Mesendoderm (in vitro differentiated cells): ENCODE data around the gene SMARCAD1.

ENCODE experiments used
- DNase-seq: peaks from one replicate; pipeline ENCODE4 v3.0.0; 2013
- H2AK5ac ChIP-seq: 2 replicates; pipeline ENCODE4 v1.6.1; 2013; ENCODE audit warnings: low read length, inconsistent platforms
- H2BK120ac ChIP-seq: 2 replicates; pipeline ENCODE4 v1.6.1; 2013; ENCODE audit warnings: low read depth, mild to moderate bottlenecking, low read length, moderate library complexity, mixed read lengths
- H2BK15ac ChIP-seq: replicated peaks from 2 replicates; pipeline ENCODE4 v1.6.1; 2013; ENCODE audit warnings: low read depth, mild to moderate bottlenecking, moderate library complexity
- H2BK5ac ChIP-seq: 2 replicates; pipeline ENCODE4 v1.6.1; 2013; ENCODE audit warnings: low read length, inconsistent platforms
- H3K18ac ChIP-seq: 2 replicates; pipeline ENCODE4 v1.6.1; 2013; ENCODE audit warnings: mild to moderate bottlenecking, low read length, mixed read lengths
- H3K23ac ChIP-seq: one replicate; pipeline ENCODE4 v1.6.1; 2013; ENCODE audit warnings: low read length
- H3K27ac ChIP-seq: 2 replicates; pipeline ENCODE4 v1.5.1; 2013; ENCODE audit warnings: low read depth, mild to moderate bottlenecking, inconsistent platforms, low read length, moderate library complexity
- H3K27me3 ChIP-seq: 2 replicates; pipeline ENCODE4 v1.6.1; 2013; ENCODE audit warnings: low read length, control low read depth, mild to moderate bottlenecking, inconsistent platforms; ENCODE audit not compliant: insufficient read depth, poor library complexity
- H3K36me3 ChIP-seq: 2 replicates; pipeline ENCODE4 v1.6.1; 2013; ENCODE audit warnings: low read length, inconsistent platforms; ENCODE audit not compliant: control insufficient read depth, insufficient read depth
- H3K4ac ChIP-seq: one replicate; pipeline ENCODE4 v1.6.1; 2013; ENCODE audit warnings: low read depth, mild to moderate bottlenecking, low read length, moderate library complexity
- H3K4me1 ChIP-seq: 2 replicates; pipeline ENCODE4 v1.6.1; 2013; ENCODE audit warnings: low read depth, low read length, inconsistent platforms; ENCODE audit not compliant: control insufficient read depth
- H3K4me2 ChIP-seq: 2 replicates; pipeline ENCODE4 v1.6.1; 2013; ENCODE audit warnings: low read length
- H3K4me3 ChIP-seq: 2 replicates; pipeline ENCODE4 v1.5.1; 2013; ENCODE audit warnings: mild to moderate bottlenecking, low read length
- H3K56ac ChIP-seq: one replicate; pipeline ENCODE4 v1.6.1; 2013; ENCODE audit warnings: low read length
- H3K79me1 ChIP-seq: 2 replicates; pipeline ENCODE4 v1.6.1; 2013; ENCODE audit warnings: low read length, inconsistent platforms
- H3K79me2 ChIP-seq: 2 replicates; pipeline ENCODE4 v1.6.1; 2013; ENCODE audit warnings: mild to moderate bottlenecking, low read length; ENCODE audit not compliant: control insufficient read depth, insufficient read depth
- H3K9ac ChIP-seq: 2 replicates; pipeline ENCODE4 v1.6.1; 2013; ENCODE audit warnings: low read length, inconsistent platforms
- H4K5ac ChIP-seq: one replicate; pipeline ENCODE4 v1.6.1; 2013; ENCODE audit warnings: low read length
- H4K8ac ChIP-seq: one replicate; pipeline ENCODE4 v1.6.1; 2013; ENCODE audit warnings: low read depth, mild to moderate bottlenecking, control low read depth, low read length, moderate library complexity
- WGBS: extraction: QIAGEN DNeasy Blood & Tissue Kit; methylation state at CpG from one replicate; pipeline ENCODE4 v1.1.7; 2013; ENCODE audit warnings: low lambda C conversion rate, missing lambda C conversion rate; ENCODE audit not compliant: insufficient coverage; ENCODE audit errors: extremely low coverage; 5-methylcytosine and 5-hydroxymethylcytosine counted together

SMARCAD1 gene

DNA sequence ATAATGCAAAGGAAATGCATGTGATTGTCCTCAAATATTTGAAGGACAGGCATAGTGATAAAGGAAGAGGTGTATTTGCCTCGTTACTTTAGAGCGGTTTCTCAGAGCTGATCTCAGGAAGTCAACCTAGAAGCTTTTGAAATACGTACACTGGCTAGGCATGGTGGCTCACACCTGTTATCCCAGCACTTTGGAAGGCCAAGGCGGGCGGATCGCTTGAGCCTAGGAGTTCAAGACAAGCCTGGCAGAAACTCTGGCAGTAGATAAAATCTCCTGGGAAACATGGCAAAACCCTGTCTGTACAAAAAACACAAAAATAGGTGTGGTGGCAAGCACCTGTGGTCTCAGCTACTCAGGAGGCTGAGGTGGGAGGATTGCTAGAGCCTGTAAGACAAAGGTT is 24.9 kb downstream of the SMARCAD1 start:
- Histone ChIP-seq H3K9ac (no peak overlapping the region), H3K4me2 (no peak overlapping the region), H3K23ac (no peak overlapping the region), H4K8ac (no peak overlapping the region), H2AK5ac (no peak overlapping the region), H3K4me3 (no peak overlapping the region), H3K4ac (no peak overlapping the region), H3K27me3 (no peaks in the 10 kb centered on the region), H3K27ac (no peak overlapping the region), H3K4me1 (no peaks in the 10 kb centered on the region), H4K5ac (no peak overlapping the region), H3K79me1 (peaks cover 3% of the 10 kb centered on the region), H3K18ac (no peak overlapping the region), H3K56ac (no peak overlapping the region), H3K36me3 (no peaks in the 10 kb centered on the region), H3K79me2 (no peaks in the 10 kb centered on the region), H2BK120ac (no peak overlapping the region), H2BK15ac (no peak overlapping the region), H2BK5ac (no peak overlapping the region)
- no peak for DNase-seq
- no CpG with 5 or more reads among the region's 6 CpGs for whole genome bisulfite sequencing

- Histone ChIP-seq H3K79me2 (no peaks in the 10 kb centered on the region), H3K79me1 (peaks cover 2% of the 10 kb centered on the region), H3K36me3 (no peaks in the 10 kb centered on the region)
Measured at GRCh38 chr4:94235825-94236224, 28.2 kb downstream of the SMARCAD1 start.

DNA sequence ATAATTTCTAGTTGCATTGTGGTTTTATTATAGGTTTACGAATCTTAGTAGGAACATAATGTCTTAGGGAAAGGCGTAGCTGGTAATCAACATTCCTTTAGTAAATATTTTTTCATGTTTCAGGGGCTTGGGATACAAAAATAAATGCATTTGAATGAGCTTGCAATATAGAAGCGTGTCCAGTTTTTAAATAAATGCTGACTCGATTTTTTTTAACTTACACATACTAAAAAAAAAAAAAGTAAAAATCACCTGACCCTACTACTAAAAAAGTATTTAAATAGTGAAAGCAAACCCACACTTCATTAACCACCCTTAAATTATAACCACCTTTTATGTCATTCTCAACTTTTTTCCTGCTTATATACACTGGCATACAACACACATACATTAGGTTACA is 29.6 kb downstream of the SMARCAD1 start:
- H3K18ac ChIP-seq: no peak overlapping the region
- no peak overlapping the region for H4K5ac ChIP-seq
- H4K8ac ChIP-seq: no peak overlapping the region
- H3K4me2 ChIP-seq: no peak overlapping the region
- H3K4me1 ChIP-seq: no peaks in the 10 kb centered on the region
- no peak overlapping the region for H3K56ac ChIP-seq
- H3K9ac ChIP-seq: no peak overlapping the region
- H3K4ac ChIP-seq: no peak overlapping the region
- H3K27me3 ChIP-seq: no peaks in the 10 kb centered on the region
- peaks cover 4% of the 10 kb centered on the region for H3K36me3 ChIP-seq
- H3K4me3 ChIP-seq: no peak overlapping the region
- no peaks in the 10 kb centered on the region for H3K79me1 ChIP-seq
- H3K23ac ChIP-seq: no peak overlapping the region
- no CpG with 5 or more reads among the region's 4 CpGs for WGBS
- H3K27ac ChIP-seq: no peak overlapping the region
- H2BK120ac ChIP-seq: no peak overlapping the region
- no peak for DNase-seq
- no peak overlapping the region for H2BK15ac ChIP-seq
- no peaks in the 10 kb centered on the region for H3K79me2 ChIP-seq
- H2AK5ac ChIP-seq: no peak overlapping the region
- no peak overlapping the region for H2BK5ac ChIP-seq

More at GRCh38 chr4:94235825-94236224, 28.2 kb downstream of the SMARCAD1 start:
- no peak overlapping the region for H2BK5ac ChIP-seq
- no peak overlapping the region for H3K4me3 ChIP-seq
- H3K23ac ChIP-seq: no peak overlapping the region
- no peak overlapping the region for H3K4me2 ChIP-seq
- no peak overlapping the region for H3K4ac ChIP-seq
- H3K9ac ChIP-seq: no peak overlapping the region
- no peak overlapping the region for H3K27ac ChIP-seq
- no peak overlapping the region for H3K18ac ChIP-seq
- no peak overlapping the region for H2AK5ac ChIP-seq
- no peak overlapping the region for H4K5ac ChIP-seq
- no peak overlapping the region for H3K56ac ChIP-seq
- H2BK15ac ChIP-seq: no peak overlapping the region
- no peaks in the 10 kb centered on the region for H3K27me3 ChIP-seq
- no peak overlapping the region for H4K8ac ChIP-seq
- no peak for DNase-seq
- H3K4me1 ChIP-seq: no peaks in the 10 kb centered on the region
- no peak overlapping the region for H2BK120ac ChIP-seq

DNA sequence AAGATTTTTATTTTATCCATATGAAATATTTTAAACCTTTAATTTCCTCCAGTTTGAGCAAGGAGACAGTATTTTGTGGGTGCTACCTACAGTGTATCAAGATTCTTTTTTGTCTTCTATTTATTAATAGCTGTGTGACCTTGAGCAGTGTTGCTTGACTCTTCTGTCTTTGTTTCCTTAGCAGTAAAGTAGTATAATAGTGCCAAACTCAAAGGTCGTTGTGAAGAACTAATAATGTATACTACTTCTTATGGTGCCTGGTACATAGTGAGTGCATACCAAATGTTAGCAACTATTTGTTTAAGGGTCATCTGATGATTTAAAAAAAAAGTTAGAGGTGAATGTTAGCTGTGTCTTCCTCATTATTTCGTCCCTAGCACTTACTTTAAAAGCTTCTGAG is 30.5 kb downstream of the SMARCAD1 start:
- Histone ChIP-seq H3K4me2 (no peak overlapping the region), H3K18ac (no peak overlapping the region), H3K56ac (no peak overlapping the region), H3K9ac (no peak overlapping the region), H3K27ac (no peak overlapping the region), H2AK5ac (no peak overlapping the region), H2BK120ac (no peak overlapping the region), H3K4ac (no peak overlapping the region), H4K5ac (no peak overlapping the region), H3K36me3 (peaks cover 5% of the 10 kb centered on the region), H3K4me1 (no peaks in the 10 kb centered on the region), H3K27me3 (no peaks in the 10 kb centered on the region), H2BK15ac (no peak overlapping the region), H3K79me1 (no peaks in the 10 kb centered on the region), H3K23ac (no peak overlapping the region), H3K79me2 (no peaks in the 10 kb centered on the region), H4K8ac (no peak overlapping the region), H2BK5ac (no peak overlapping the region), H3K4me3 (no peak overlapping the region)
- DNase-seq: no peak
- WGBS: no CpG with 5 or more reads among the region's 2 CpGs

DNA sequence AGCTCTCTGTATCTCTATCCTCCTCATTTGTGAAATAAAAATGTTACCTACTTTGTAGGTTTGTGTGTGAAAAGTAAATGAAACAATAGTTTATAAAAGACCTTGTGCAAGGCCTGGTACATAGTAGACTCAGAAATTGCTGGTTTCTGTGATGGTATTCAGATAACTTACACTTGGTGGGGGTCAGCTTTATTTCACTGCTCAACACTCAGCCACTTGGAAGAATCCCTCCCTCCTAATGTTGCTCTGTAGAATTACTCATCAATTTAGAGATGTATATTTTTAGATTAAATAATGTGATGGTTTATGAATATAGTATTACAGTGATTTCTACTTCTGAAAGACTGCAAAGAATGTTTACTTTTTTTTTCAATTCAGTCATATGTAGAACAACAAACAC is 32.7 kb downstream of the SMARCAD1 start:
- Histone ChIP-seq H4K8ac (no peak overlapping the region), H3K56ac (no peak overlapping the region), H3K4me2 (no peak overlapping the region), H3K4ac (no peak overlapping the region), H3K4me3 (no peak overlapping the region), H3K9ac (no peak overlapping the region), H3K79me2 (no peaks in the 10 kb centered on the region), H2BK120ac (no peak overlapping the region), H4K5ac (no peak overlapping the region), H2BK15ac (no peak overlapping the region), H3K23ac (no peak overlapping the region), H3K36me3 (peaks cover 6% of the 10 kb centered on the region), H3K27ac (no peak overlapping the region), H2BK5ac (no peak overlapping the region), H3K4me1 (no peaks in the 10 kb centered on the region), H2AK5ac (no peak overlapping the region), H3K79me1 (no peaks in the 10 kb centered on the region), H3K27me3 (no peaks in the 10 kb centered on the region), H3K18ac (no peak overlapping the region)
- no peak for DNase-seq

DNA sequence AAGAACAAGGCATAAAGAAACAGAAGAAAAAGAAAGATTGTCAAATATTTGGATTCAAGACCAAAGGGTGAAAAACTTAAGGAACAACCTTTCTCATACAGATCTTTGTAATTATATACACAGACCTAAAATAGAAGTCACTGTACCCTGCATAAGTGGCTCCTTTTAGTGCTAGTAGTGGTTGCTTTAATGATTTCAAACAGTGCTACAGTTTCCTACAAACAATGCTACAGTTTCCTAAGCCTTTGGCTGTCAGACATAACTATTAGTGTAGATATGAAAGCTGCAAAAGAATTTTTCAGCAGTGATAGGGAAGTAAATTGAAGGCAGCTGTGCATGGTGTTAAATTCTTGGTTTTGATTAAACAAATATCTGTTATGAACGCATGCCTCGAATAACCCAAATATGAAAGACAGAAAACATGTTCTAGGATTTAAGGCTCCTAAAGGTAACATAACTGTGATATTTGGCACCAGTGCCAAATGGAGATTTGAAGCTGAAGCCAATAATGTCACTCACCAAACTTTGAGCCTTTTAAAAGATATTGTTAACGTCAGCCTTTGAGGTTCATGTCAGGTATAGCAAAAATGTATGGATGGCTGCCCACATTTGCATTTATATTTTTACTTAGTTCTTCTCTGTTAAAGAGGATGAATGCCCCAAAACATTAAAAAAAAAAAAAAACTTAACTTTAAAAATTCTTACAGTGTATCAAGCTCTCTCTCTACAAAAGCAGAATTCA is 36.6 kb downstream of the SMARCAD1 start:
- Histone ChIP-seq H4K5ac (no peak overlapping the region), H3K4me1 (no peaks in the 10 kb centered on the region), H2BK5ac (no peak overlapping the region), H3K4me3 (no peak overlapping the region), H2AK5ac (no peak overlapping the region), H3K27ac (no peak overlapping the region), H3K4me2 (no peak overlapping the region), H3K36me3 (peaks cover 6% of the 10 kb centered on the region), H3K9ac (no peak overlapping the region), H4K8ac (no peak overlapping the region), H3K56ac (no peak overlapping the region), H3K23ac (no peak overlapping the region), H3K18ac (no peak overlapping the region), H3K79me2 (no peaks in the 10 kb centered on the region), H3K79me1 (no peaks in the 10 kb centered on the region), H3K4ac (no peak overlapping the region), H2BK120ac (no peak overlapping the region), H3K27me3 (no peaks in the 10 kb centered on the region), H2BK15ac (no peak overlapping the region)
- DNase-seq: no peak
- no CpG with 5 or more reads among the region's 3 CpGs for WGBS
